HFFc6 (cell line): Measurements from ENCODE around the gene MRM1. TPM values are rescaled to one million over a fixed set of nuclear protein-coding genes. Genes with fewer than 3 reads are reported as not detected.

Experiments
- DNase-seq: peaks from one replicate; pipeline ENCODE4 v3.0.0-alpha.2; 2018
- H3K27ac Mint-ChIP-seq: 2 replicates; pipeline ENCODE4 v1.8.0; 2020; ENCODE audit warnings: mild to moderate bottlenecking, mixed read lengths
- H3K27me3 Mint-ChIP-seq: 2 replicates; pipeline ENCODE4 v1.8.0; 2021; ENCODE audit warnings: mild to moderate bottlenecking, moderate library complexity, mixed read lengths; ENCODE audit not compliant: insufficient read depth
- H3K36me3 Mint-ChIP-seq: 2 replicates; pipeline ENCODE4 v1.8.0; 2021; ENCODE audit warnings: low read depth, mixed read lengths
- H3K4me1 Mint-ChIP-seq: 2 replicates; pipeline ENCODE4 v1.8.0; 2020; ENCODE audit warnings: low read depth, mixed read lengths
- H3K4me3 Mint-ChIP-seq: 2 replicates; pipeline ENCODE4 v1.8.0; 2020; ENCODE audit warnings: mild to moderate bottlenecking, moderate library complexity, mixed read lengths
- H3K9me3 Mint-ChIP-seq: 2 replicates; pipeline ENCODE4 v1.8.0; 2020; ENCODE audit warnings: mild to moderate bottlenecking, mixed read lengths
- CTCF ChIP-seq: fragments of 200-600 bp; sonication (generic); IDR thresholded peaks from 2 replicates; pipeline ENCODE4 v1.5.0; 2021; ENCODE audit warnings: antibody characterized with exemption, mild to moderate bottlenecking
- total RNA-seq, 6 experiments: library from RNA; stranded (reverse); fragmentation: NEBNext Ultra II Directional; extraction: Animal tissue kit (Norgen Biotek cat#: 25700); gene quantifications; 2 replicates in 1 of 6; 3 replicates in 5 of 6; pipeline ENCODE4 v1.2.3, GENCODE V29; 2021

Gene MRM1
- total RNA-seq, 6 experiments from 2014 or later = 7.3 to 11.4 (median 7.9) TPM

DNA sequence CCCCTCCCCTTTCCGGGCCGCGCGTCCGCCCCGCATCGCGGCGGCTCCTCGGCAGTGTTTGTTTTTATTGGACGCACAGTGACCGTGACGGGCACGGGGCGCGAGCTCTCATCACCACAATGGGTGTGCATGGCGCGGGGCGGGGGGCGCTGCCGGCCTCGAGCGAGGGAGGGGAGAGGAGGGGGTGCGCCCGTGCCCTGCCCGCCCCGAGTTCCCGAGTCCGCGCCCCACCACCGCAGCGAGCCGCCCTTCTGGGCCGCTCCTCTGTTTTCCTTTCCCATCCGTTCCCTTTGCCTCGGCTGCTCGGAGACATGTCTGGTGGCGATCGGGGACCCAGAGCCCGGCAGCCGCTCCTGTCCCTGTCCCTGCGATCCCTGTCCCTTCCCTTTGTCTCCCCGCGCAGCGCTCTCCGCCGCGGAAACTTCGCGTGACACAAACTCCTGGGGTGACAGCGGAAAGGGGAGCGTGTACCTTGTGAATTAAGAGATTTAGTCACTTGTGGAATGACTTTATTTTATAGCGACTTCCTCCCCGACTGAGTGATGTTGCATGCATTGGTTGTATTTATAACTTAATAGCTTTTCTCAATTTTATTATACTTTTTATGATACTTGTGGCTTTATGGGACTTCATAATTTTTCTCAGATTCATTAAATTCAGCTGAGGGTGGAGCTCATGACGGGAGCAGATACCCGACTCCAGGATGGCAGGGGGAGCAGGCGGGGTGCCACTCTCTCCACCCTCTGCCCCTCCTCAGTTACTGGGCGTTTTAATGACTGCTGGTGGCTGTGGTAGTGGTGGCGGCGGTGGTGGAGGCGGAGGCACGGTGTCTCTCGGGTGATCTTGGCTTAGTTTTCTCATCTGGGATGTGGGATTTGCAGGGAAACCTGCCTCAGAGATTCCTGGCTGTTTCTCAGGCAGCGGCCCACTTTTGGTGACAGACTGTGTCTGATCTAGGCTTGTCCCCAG lies 40.8 kb downstream of the MRM1 start:
- Mint-ChIP-seq H3K4me3 (peak overlapping the region; percentile 30), H3K36me3 (no peaks in the 10 kb centered on the region), H3K9me3 (no peaks in the 10 kb centered on the region), H3K27me3 (peaks cover 70% of the 10 kb centered on the region), H3K27ac (no peak overlapping the region), H3K4me1 (peaks cover 6% of the 10 kb centered on the region; the same call in 1 of the 2 replicates)
- DNase-seq = no peak
- TF ChIP-seq CTCF = no peak

DNA sequence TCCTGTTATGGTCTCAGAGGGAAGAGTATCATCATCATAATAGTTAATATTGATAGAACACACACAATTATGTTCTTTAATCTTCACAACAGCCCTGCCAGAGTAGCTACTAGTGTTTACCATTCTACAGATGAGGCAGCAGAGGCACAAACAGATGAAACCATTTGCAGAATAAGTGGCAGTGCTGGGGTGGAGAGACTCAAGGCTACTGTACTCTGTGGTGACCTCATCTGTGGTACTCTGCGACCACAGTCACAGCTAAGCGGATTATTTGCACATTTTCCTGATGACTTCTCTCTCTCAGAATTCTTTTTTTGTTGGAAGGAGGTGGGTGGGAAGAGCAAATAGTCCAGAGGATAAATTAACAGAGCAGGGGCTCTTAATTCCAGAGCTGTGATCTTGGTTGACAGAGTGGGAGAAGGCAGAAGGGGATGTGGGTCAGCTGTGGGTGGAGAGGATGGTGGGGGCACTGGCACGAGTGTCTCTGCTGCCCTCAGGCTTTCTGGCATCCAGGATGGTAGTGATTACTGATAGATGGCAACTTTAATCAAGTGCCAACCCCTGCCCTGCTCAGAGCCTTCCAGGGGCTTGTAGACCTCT lies 41.8 kb downstream of the MRM1 start:
- Mint-ChIP-seq H3K4me3 (no peak overlapping the region), H3K36me3 (no peaks in the 10 kb centered on the region), H3K27me3 (peaks cover 63% of the 10 kb centered on the region), H3K27ac (no peak overlapping the region), H3K4me1 (peaks cover 6% of the 10 kb centered on the region; the same call in 1 of the 2 replicates), H3K9me3 (no peaks in the 10 kb centered on the region)
- no peak for TF ChIP-seq CTCF
- no peak for DNase-seq

DNA sequence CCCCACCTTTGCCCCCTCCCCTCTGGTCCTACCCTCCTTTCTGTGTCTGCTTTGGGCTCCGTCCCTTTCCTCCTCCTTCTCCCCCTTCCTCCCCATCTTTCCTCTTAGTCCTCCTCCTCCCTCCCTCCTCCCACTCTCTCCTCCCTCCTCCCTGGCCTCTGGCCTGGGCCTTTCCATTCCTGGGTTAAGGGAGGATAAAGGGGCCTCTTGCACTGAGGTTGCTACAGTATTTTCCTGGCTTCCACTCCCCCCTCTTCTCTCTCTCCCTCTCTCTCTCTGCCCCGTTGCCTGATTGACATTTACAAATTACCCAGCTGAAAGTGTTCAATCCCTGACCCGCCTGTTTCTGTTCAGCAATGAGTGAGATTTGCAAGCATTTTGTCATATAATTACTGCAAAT lies 44.0 kb downstream of the MRM1 start:
- Mint-ChIP-seq H3K4me1 (peaks cover 6% of the 10 kb centered on the region; the same call in 1 of the 2 replicates), H3K27ac (no peak overlapping the region), H3K27me3 (peaks cover 62% of the 10 kb centered on the region), H3K9me3 (no peaks in the 10 kb centered on the region), H3K4me3 (no peak overlapping the region), H3K36me3 (no peaks in the 10 kb centered on the region)
- DNase-seq = no peak
- no peak for TF ChIP-seq CTCF

DNA sequence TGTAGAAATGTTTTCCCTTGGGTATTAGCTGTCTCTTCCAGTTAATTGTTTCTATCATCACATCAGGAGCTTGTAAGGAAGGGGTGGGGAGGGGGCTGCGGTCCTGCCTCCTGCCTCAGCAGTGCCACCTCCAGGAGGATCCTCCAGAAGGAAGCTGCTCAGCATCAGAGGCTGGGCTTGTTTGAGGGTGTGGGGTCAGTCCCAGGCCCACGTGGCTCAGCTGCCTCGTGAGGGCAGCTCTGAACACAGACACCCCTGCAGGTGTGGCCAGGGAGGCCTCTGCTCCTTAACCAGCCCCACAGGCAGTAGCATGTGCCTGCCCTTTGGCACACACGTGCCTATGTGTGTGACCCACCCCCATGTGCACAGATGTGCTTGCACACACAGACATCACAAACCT lies 46.3 kb downstream of the MRM1 start:
- H3K4me3 Mint-ChIP-seq = no peak overlapping the region
- peaks cover 61% of the 10 kb centered on the region for H3K27me3 Mint-ChIP-seq
- TF ChIP-seq CTCF = no peak; the same call in 1 of the 2 replicates
- H3K4me1 Mint-ChIP-seq = peaks cover under 1% of the 10 kb centered on the region; the same call in 1 of the 2 replicates
- no peaks in the 10 kb centered on the region for H3K36me3 Mint-ChIP-seq
- H3K9me3 Mint-ChIP-seq = no peaks in the 10 kb centered on the region
- no peak for DNase-seq
- H3K27ac Mint-ChIP-seq = no peak overlapping the region

GRCh38 chr17:36650096-36650775 lies 48.9 kb downstream of the MRM1 start:
- Mint-ChIP-seq H3K27ac (no peak overlapping the region), H3K36me3 (no peaks in the 10 kb centered on the region), H3K4me3 (no peak overlapping the region), H3K9me3 (no peaks in the 10 kb centered on the region), H3K4me1 (no peaks in the 10 kb centered on the region), H3K27me3 (peaks cover 45% of the 10 kb centered on the region)
- no peak for DNase-seq
- TF ChIP-seq CTCF = no peak
